Stimulated activated CD4-positive, alpha-beta T cell treated with anti-CD3 and anti-CD28 coated beads, TNF-alpha, amount 100 ng/mL, for 24 hours (primary cell): ENCODE results near the gene SREBF1.
A peak's percentile ranks its signal among the peaks of the same experiment; 100 is the strongest.

ENCODE experiments used
- DNase-seq, 3 experiments: peaks; one replicate each; pipeline ENCODE4 v3.0.0-alpha.2; 2020; ENCODE audit warnings: low read depth in 3 of 3

The SREBF1 gene

DNA sequence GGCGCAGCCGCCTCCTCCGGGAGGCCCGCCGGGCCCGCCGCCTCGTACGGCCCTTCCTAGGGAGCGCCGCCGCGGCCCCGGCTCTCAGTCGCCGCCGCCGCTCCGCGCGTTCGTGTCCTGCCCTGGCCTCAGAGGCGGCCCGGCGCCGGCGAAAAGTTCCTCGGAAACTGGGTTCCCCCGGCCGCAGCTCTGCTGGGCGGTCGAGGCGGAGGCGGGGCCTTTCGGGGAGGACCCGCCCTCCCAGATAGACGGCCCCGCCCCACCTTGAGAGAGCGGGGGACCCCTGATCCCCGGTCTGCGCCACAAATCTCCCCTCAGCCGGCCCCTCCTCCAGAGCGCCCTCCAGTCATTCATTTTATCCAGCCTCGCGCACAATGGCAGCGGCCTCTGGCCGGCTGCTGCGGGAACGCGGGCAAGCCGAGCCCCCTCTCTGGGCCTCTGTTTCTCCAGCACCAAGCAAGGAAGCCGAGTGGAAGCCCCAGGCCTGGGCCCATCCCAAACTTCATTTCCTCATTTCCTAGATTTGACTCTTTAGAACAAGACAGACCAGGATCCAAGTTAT lies at the start of gene SREBF1:
Gene SREBF1, minus strand, starts transcription at position 169 of the 562 bp plus-strand sequence. CDS start 169 bp downstream, outside the sequence.
- peak in 2 of 3 experiments; percentile 33 to 66 for DNase-seq

DNA sequence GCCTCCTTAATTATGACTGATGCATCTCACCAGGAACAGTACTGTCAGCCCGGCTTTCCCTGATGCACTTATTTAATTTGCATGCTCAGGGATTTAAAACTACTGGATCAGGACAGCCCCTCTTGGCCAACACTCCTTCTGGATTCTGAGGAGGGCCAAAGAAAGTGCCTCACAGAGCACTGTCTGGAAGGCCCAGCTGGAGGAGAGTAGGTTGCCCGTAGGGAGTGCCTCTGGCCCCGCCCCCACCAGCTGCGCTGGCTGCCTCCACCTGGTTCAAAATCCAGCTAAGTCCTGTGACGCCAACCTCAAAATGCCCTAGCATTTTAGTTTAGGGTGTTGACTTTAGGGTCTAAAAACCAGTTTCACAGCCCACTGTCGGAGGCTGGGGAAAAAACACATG lies 49.4 kb upstream of the SREBF1 start:
- DNase-seq, result no peak

DNA sequence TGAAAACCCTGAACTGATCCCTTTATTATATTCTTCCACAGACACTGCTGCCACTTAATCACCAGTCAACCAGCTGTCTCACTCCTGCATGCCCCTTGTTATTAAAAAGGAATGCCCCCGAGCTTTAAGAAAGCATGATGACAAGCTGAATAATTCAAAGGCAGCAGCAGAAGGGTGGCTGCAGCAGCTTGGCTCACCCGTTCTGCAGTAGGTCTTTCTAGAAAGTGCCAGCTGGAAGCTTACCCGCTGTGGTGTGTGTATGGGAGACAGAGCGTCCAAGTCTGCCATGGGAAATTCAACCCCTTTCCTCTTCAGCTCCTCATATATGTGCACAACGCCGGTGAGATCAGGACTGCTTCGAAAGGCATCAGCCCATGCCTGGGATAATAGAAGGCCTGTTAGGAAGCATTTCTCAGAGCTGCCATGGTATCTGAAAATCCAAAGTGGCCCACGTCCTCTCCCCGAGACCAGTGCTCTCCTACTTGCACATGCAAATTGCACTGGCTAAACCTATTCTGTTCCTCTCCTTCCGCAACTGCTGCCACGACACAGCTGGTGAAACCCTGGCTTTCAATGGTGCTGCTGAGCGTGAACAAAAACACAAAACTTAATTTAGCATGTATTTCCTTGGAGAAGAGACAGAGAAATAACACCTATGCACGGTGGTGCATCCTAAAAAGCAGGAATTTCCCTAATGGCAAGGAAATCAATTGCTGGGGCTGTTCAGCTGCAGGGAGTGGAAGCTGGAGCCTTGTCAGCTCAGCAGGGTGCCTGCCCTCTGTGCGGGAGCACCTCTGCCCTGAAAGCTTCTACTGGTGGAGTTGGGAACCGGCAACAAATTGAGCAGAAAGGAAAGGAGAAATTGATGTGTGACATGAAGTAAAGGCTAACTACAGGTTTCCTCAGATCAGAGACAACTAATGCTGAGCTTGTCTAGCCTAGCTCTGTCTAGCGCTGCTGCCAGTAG lies 47.9 kb upstream of the SREBF1 start:
- DNase-seq, result no peak

DNA sequence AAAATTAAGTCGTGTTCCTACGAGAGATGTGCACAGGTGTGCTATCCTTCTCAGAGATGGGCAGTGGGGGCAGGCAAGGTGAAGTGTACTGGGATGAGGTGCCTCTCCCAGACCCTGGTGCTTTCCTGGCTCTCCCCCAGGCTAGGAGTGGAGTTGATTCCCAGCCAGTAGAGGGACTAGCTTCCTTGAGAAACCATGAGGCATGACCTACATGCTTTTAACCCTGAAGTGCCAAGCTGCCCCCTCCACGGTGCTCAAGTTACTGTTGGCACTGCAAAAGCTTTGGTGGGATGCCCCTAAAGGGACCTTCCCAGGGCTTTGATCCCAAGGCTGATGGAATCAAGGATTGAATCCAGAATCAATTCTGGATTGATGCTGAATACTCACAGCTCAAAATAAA lies 47.0 kb upstream of the SREBF1 start:
- DNase-seq, result no peak

DNA sequence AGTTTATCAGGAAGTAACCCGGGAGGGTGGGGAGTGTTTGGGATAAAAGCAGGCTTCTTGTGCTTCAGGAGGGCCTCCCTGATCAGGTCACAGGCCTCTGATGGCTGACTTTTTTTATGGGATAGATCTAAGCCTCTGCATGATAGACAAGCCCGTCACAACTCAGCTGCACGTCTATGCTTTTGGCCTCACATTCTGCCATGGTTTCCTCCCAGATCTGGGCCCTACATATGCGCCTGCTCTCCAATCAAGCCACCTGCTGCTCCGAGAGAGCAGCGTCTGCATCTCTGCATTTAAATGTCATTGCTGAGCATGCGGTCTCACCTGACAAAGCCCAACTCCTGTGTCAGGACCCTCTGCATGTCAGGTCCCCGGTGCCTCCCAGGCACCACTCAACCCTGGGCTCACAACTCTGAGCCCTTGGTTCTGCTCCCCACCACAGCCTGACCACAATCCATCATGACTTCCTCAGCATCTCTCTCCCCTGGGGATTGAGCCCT lies 45.3 kb upstream of the SREBF1 start:
- no peak for DNase-seq

DNA sequence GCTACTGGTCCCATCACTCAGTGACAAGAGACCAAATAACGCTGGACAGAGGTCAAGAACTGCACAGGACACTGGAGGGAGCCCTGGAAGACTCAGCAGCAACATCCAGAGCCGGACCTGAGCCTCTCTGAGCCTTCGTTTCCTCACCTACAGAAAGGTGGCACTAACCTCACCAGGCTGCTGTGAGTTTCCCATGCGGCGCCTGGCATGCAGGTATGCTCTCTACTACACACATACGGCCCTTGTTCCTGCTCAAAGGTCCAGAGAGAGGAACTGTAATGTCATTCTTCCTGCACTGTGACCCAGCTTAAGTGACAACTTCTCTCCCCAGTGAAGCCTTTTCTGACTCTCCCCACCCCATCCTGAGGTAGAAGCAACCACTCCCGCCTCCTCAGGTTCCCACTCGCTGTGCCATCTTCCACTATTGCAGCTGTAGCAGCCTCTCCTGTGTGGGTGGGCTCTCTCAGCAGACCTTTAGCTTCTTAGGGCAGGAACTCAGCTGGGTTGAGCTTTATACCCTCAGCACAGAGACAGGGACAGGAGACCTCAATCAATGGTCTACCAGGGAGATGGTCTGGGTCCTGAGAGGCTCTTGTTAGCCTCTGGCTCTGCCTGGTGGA lies 43.9 kb upstream of the SREBF1 start:
- DNase-seq, result no peak

DNA sequence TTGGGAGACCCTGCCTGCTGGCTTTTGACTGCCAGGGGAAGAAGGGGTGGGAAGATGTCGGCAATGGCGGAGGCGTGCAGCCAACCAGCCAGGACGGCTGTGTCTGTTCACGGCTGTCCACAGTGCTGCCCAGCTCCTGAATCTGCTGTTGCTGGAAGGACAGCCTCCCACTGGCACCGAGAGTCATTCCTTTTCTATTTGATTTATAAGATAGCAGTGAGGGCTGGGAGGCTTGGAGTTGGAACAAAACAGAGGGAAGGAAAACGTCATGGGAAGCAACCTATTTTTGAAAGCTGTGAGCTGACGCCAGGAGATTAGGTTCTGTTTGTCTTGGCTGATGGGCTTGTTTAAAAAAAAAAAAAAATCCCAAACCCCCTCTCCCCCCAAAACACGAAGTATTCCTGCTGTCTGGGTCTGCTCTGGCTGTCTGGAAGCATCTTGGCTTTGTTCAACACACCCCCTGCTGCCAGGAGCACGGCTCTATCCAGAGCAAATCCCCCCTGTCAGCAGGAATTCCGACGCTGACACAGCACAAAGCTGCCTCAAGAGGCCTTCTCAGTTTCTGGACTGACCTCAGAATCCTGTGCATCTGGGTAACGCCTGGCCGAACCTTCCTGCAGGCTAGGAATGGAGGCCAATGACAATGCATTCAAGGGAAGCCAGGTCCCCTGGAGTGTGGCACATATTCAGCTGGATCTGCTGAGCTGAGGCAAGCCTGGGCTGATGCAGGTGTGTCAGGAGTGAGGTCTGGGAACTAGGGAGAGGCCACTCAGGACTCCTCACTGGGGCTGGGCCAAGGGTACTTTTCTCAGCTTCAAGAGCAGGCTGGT lies 41.0 kb upstream of the SREBF1 start:
- DNase-seq, result no peak

DNA sequence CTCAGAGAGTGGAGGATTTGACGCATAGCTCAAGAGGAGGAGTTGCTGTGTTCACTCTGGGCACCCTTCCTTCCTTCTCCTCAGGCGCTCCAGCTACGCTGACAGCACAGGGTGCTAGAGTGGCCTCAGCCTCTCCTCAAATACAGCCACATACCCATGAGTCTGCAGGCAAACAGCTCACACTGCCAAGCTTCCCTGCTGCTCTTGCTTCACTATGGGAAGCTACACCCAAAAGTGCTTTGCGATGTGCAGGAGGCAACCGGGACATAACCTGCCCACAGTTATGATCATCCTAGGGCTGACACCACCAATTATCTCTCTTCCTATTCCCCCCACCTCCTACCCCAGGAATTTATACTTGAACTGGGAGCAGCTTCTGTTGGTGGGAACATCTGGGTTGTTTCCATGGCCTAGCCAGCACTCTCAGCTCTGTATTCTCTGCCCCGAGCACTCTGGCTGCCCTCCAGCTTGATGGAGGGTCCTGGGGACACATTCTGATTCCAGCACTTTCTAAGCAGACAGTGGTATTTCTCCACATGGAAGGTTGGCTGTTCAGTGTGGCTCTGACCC lies 40.3 kb upstream of the SREBF1 start:
- DNase-seq, result no peak

DNA sequence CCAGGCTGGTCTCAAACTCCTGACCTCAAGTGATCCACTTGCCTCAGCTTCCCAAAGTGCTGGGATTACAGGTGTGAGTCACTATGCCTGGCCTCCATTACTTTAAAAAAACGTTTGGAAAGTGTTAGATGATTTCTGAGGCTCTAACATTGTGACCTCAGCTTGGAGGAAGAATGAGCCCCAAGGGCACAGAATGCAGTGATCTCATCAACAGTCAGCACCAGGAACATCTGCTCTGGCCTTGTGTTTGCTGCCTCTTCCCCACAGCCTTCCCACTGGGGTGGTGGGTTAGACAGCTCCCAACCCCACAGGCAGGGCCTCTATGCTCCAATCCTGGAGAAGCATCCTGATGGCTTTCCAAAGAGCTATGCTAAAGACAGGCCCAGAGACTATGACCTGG lies 37.7 kb upstream of the SREBF1 start:
- no peak for DNase-seq

DNA sequence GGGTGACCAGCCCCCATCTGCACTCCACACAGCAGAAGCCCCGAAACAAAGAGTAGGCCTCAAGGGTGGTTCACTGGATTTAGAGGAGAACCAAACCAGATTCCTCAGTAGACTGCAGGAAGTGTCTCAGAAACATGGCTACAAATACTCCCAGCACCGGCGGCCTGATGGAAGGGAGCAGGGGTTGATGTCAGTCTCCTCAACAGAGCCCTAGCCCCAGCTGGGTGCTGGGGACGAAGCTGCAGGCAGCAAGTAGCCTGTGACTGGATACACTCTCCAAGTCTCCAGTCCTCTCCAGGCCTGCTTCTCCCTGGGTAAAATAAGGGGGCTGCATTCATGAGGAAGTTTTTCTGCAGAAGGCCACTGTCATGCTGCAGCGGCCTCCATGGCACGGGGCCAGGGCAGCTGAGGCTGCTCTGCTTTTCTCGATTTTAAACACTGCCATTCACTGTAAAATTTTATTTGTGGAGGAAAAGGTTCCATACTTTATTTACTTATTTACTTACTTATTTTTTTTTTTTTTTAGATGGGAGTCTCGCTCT lies 36.7 kb upstream of the SREBF1 start:
- DNase-seq, result no peak

DNA sequence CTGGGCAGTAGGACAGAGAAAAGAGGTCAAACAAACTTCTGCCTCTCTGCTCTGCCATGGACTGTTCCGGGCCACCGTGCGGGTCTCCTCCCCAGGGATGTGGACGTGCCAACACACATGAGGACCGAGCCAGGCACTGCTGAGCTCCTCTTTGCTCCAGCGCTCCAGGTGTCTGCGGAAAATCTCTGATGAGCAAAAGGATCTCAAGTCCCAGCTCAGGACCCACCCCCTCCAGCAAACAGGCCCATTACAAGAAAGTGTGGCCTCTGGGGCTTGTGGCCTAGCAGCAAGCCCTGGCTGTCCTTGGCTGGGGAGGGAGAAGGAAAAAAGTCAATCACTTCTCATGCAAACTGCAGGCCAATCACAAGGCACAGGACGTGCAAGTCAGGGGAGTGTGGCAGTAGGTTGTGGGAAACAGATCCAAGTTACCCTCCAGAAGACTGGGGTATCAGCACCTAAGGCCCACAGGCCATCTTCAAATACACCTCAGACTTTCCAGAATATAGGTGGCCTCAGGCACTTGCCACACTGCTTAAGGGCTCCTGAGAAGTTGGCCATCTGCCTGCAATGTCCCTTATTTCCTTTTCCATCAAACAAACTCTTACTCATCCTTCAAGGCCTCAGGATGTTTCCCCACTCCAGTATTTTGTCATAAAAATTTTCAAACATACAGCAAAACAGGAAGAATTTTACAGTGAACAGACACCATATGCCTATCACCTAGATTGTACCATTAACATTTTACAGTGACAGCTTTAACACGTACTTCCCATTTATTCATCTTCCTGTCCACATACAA lies 36.0 kb upstream of the SREBF1 start:
- no peak for DNase-seq

DNA sequence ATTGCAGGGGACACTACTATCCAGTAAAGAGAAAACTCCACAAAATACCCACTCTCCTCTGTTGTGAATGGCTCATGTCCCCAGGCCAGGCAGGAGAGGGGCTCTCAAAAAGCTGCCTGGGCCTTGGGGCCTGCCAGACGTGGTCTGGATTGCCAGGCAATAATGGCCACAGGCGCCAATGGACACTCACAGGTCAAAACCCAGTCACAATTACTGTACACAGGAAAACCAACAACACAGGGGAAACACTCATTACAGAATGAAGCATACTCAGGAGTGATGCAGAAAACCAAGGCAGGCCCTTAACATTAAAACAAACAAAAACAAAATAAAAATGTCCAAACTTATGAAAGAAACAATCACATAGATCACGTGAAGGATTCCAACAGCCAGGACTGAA lies 35.1 kb upstream of the SREBF1 start:
- no peak for DNase-seq

DNA sequence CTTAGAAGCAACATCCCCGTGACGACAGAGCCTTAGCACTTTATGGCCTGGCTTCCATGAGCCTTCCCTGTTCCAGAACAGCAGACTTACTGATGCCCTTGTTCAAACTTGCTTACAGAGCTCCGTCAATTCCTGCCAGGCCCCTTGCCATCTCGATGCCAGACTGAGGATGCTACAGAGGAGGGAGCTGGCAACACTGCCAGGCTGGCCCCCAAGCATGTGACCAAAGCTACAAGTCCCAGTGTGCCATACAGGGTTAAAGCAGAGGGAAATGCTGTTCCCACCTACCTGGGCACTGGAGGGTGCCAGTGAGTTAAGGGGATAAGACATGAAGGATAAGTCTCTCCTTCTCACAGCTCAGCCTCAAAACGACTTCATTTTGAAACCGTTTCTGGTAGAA lies 33.5 kb upstream of the SREBF1 start:
- no peak for DNase-seq

DNA sequence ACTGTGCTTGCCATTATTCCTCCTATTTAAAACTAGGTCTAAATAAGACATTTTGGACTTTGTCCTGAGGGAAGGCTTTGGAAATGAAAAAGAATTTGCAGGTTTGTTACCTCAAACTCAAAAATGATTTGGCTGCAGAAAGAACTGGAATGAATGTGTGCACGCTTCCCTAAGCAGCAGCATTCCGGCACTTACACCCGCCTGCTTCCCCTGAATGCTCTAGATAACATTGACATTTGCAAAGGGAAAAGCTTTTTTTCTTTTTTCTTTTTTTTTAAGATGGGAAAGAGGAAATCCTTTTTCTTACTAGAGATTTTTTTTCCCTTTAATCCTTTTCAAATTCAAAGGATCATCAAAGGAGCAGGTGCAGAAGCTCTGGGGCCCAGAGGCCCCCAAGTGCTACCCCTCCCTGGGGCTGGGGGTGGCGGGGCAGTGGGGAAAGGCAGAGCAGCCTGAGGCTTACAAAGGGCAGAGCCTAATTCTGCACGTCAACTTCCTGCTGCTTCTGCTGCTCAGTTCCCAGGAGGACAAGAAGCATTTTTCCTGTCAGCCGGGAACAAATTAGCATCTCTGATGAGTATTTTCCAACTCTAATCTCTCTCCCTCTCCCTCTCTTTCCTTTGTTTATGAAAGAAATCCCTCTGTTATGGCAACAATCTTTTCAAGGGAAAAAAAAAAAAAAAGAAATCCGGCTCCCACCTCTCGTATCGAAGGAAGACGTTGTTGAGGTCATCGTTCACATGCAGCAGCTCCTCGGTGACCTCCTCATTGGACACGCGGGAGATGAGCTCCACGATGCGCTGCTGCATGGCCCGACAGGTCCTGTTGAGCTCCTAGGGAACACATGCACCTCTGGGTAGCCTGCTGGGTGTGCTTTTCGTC lies 32.1 kb upstream of the SREBF1 start:
- DNase-seq, result no peak

DNA sequence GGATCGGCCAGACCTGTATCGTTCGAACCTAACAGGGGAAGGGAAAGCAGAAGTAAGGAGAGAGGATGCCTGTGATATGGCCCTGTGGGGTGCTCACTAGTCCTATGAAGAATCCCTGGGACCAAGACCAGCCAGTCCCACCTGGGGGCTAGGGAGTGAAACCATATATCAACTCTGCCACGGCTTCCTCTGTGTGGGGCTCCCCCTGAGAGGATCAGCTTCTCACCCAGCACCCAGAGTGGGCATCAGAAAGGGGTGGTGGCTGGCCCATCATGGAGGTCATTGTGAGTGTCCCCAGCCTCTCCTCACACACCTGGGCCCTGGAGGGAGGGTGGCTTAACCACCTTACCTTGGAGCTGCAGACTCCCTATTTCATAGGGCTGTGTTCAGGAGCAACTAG lies 30.1 kb upstream of the SREBF1 start:
- no peak for DNase-seq

DNA sequence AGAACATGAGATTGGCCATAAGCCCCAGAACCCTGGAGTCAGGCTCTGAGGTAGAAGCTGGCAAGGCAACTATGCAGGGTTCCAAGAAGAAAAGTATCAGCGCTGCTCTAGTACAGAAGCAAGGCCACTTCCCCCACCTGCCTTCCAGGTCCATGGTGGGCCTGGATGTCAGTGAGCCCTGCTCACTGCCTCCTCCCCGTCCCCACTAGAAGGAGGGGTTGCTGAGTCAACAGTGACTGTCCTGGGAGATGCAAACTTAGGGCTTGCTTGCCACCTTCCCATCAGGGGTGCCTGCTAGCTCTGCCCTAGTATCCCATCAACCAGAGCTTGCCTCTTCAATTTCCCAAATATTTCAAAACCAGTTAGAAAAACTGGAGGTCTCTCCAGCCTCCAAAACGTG lies 29.6 kb upstream of the SREBF1 start:
- no peak for DNase-seq

DNA sequence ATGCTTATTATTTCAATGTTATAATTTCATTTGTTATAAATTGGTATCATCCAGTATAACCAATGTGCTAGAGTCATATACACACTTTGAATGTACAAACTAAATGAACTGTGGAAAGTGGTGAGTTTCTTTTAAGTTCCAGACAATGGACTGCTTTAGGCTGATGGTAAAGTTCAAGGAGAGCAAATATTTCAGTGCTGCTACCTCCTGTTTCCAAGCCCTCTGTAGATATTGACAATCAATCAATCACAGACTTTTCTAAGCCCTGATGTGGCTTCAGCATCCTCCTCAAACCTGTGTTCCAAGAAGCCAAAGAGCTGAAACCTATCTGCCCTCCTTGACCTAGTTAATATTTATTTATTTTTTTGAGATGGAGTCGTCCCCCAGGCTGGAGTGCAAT lies 28.2 kb upstream of the SREBF1 start:
- DNase-seq, result no peak

DNA sequence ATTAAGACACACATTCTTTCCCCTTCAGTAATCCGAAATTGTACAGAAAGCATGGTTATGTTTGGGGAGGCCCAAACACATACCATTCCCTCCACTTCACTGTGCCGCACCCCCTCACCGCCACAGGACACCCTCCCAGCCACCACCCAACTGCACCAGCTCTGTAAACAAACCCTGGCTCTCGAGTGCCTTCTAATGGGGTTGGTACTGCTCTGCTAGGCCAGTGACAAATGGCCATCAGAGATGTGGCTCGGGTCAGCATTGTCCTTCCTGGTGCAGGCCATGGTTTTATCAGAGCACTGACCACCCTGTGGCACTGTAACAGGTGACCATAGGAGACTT lies 24.0 kb upstream of the SREBF1 start:
- DNase-seq, result no peak
